Calu3 (cell line): ENCODE measurements around the gene PRPF40B. TPM values are rescaled to one million over a fixed set of nuclear protein-coding genes. Genes with fewer than 3 reads are reported as not detected.
"Not testable (repeated sequence)": the region's sequence is repeated elsewhere in the genome, so short reads cannot be mapped to it uniquely, and the experiment has no call there.

Experiments used
- BruUV-seq: library from RNA; stranded (reverse); fragments of 400-500 nt; replicated peaks from 2 replicates; lab custom pipeline; 2021; lab: Mats Ljungman, UMichigan
- CTCF ChIA-PET: fragments of 300-600 bp; sonication (Branson Sonifier 250); formaldehyde crosslinking; loops from one replicate; lab custom pipeline; 2022; ENCODE audit warnings: antibody characterized with exemption; lab: Charles Lee
- DNase-seq: peaks from one replicate; pipeline ENCODE4 v3.0.0; 2022
- H3K27ac Mint-ChIP-seq: one replicate; pipeline ENCODE4 v1.8.0; 2022; ENCODE audit warnings: mixed read lengths; ENCODE audit not compliant: unreplicated experiment
- H3K27me3 Mint-ChIP-seq: one replicate; pipeline ENCODE4 v1.8.0; 2022; ENCODE audit warnings: mixed read lengths; ENCODE audit not compliant: unreplicated experiment
- H3K36me3 Mint-ChIP-seq: one replicate; pipeline ENCODE4 v1.8.0; 2022; ENCODE audit warnings: mild to moderate bottlenecking, moderate library complexity, mixed read lengths; ENCODE audit not compliant: insufficient read depth, unreplicated experiment
- H3K4me1 Mint-ChIP-seq: one replicate; pipeline ENCODE4 v1.8.0; 2022; ENCODE audit warnings: mild to moderate bottlenecking, low read depth, mixed read lengths; ENCODE audit not compliant: unreplicated experiment
- H3K4me3 Mint-ChIP-seq: one replicate; pipeline ENCODE4 v1.8.0; 2022; ENCODE audit warnings: mild to moderate bottlenecking, low read depth, moderate library complexity, mixed read lengths; ENCODE audit not compliant: unreplicated experiment
- H3K9me3 Mint-ChIP-seq: one replicate; pipeline ENCODE4 v1.8.0; 2022; ENCODE audit warnings: low read depth, mixed read lengths; ENCODE audit not compliant: unreplicated experiment
- intact Hi-C: fragments of 100-400 bp; cut with micrococcal nuclease; formaldehyde crosslinking; loops from one replicate; pipeline ENCODE4 v1.10.0; 2022; ENCODE audit not compliant: unreplicated experiment
- total RNA-seq: library from RNA; stranded (reverse); gene quantifications from 2 replicates; pipeline ENCODE4 v1.2.3, GENCODE V29; 2022
- TF ChIP-seq, protein P1 (sequence below): fragments of 200-600 bp; IDR thresholded peaks from one replicate; pipeline ENCODE4 v1.8.0; 2022; ENCODE audit warnings: antibody characterized with exemption; ENCODE audit not compliant: unreplicated experiment

Gene PRPF40B
- total RNA-seq, 1 experiment from 2014 or later, result 21.7 TPM

DNA sequence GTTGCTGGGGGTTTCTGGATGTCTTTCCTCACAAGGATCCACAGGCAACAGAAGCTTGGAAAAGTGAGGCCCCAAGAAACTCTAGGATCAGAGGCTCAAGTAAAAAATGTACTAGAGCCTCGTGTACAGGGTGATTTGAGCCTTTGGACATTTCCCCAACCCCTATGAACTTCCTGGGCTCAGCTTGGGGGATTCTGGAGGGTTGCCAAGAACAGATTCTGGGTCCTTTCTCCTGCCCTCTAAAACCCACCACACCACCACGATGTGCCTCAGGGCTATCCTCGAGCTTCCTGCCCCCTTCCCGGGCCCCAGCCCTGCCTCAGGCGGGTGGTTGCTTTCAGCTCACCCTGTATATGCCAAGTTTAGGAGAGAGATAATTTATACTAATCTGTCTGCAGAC, 18.5 kb upstream of the PRPF40B start:
- no peaks in the 10 kb centered on the region for H3K27me3 Mint-ChIP-seq
- CTCF ChIA-PET, result interaction anchor here (0.7 kb wide), 1 partner anchor 152 kb away, joined by 7 read pairs; no protein-coding TSS in a partner anchor
- intact Hi-C loops, result no loop called here
- peaks cover 4% of the 10 kb centered on the region for H3K36me3 Mint-ChIP-seq
- no TSS peak for BruUV-seq
- no peak overlapping the region for H3K27ac Mint-ChIP-seq
- H3K4me1 Mint-ChIP-seq, result no peaks in the 10 kb centered on the region
- H3K9me3 Mint-ChIP-seq, result no peaks in the 10 kb centered on the region
- no peak for DNase-seq
- TF ChIP-seq, protein P1, sequence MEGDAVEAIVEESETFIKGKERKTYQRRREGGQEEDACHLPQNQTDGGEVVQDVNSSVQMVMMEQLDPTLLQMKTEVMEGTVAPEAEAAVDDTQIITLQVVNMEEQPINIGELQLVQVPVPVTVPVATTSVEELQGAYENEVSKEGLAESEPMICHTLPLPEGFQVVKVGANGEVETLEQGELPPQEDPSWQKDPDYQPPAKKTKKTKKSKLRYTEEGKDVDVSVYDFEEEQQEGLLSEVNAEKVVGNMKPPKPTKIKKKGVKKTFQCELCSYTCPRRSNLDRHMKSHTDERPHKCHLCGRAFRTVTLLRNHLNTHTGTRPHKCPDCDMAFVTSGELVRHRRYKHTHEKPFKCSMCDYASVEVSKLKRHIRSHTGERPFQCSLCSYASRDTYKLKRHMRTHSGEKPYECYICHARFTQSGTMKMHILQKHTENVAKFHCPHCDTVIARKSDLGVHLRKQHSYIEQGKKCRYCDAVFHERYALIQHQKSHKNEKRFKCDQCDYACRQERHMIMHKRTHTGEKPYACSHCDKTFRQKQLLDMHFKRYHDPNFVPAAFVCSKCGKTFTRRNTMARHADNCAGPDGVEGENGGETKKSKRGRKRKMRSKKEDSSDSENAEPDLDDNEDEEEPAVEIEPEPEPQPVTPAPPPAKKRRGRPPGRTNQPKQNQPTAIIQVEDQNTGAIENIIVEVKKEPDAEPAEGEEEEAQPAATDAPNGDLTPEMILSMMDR, result no peak
- H3K4me3 Mint-ChIP-seq, result no peak overlapping the region

DNA sequence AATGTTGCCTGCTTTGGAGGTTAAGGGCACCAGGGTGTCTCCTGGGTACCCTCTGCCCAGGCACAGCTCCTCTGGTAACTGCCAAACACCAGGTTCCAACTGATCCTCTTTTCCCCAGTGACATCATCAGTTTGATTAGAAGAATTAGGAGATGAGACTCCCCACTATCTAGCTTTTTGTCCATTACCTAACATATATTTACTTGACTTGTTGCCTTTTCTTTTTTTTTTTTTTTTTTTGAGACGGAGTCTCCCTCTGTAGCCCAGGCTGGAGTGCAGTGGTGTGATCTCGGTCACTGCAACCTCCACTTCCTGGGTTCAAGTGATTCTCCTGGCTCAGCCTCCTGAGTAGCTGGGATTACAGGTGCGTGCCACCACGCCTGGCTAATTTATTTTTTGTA, 17.8 kb upstream of the PRPF40B start, which contains the start of gene FAM186B:
Gene FAM186B, minus strand, starts transcription at position 101 of the 400 bp plus-strand sequence. CDS start 162 bp downstream, outside the sequence.
- H3K4me1 Mint-ChIP-seq, DNase-seq, H3K27me3 Mint-ChIP-seq, H3K4me3 Mint-ChIP-seq, BruUV-seq, H3K36me3 Mint-ChIP-seq, H3K27ac Mint-ChIP-seq, intact Hi-C loops, H3K9me3 Mint-ChIP-seq: not testable (repeated sequence)
- CTCF ChIA-PET, result interaction anchor here (0.7 kb wide), 1 partner anchor 153 kb away, joined by 7 read pairs; no protein-coding TSS in a partner anchor

DNA sequence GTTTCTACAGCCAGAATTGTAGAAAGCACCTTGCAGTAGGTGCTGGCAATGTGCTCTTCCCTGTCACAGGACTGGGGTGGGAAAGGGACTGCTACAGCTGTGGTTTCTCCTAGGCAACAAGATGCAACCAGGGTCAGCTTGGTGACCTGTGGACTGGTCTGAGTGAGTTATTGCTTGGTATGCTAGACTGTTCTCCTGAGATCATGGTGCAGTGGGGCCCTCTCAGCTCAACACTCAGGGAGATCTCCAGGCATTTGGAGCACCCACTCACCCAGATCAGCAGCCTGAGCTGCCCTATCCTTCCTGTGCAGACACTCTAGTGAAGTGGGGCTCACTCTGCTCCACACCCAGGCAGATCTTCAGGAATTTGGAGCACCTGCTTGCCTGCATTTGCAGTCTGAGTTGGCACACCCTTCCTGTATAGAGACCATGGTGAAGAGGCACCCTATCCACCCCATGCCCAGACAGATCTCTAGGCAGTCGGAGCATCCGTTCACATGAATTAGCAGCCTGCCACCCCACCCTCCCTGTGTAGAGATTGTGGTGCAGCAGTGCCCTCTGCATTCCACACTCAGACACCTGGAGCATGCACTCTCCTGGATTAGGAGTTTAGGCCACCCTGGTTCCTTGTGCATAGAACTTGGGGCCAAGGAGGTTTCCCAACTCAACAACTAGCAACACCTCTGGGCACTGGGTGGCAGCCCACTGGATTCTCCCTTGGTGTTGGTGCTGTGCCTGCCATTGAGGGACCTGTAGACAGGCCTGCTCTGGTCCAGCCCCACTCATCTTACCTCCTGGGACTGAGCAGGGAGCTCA, 14.1 kb upstream of the PRPF40B start:
- DNase-seq, result no peak
- intact Hi-C loops, result no loop called here
- H3K36me3 Mint-ChIP-seq, result no peaks in the 10 kb centered on the region
- TF ChIP-seq, protein P1, result no peak
- H3K27me3 Mint-ChIP-seq, result no peaks in the 10 kb centered on the region
- H3K4me1 Mint-ChIP-seq, result no peaks in the 10 kb centered on the region
- no peaks in the 10 kb centered on the region for H3K9me3 Mint-ChIP-seq
- no peak overlapping the region for H3K4me3 Mint-ChIP-seq
- CTCF ChIA-PET, result interaction anchor here (1.0 kb wide), 1 partner anchor 251 kb away, joined by 3 read pairs; no protein-coding TSS in a partner anchor
- no TSS peak for BruUV-seq
- no peak overlapping the region for H3K27ac Mint-ChIP-seq

DNA sequence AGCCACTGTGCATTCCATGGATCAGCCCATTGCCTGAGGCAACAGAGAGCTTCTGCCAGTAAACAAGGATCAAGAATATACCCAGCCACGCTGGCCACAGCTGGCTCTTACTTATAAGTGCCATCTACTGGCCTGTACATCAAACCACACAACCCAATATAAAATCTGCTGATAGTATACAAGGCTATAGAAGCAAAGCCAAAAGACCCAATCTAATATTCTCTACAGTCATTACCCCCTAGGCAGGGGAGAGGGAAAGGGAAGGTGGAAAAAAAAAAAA, 13.5 kb upstream of the PRPF40B start:
- no peaks in the 10 kb centered on the region for H3K9me3 Mint-ChIP-seq
- CTCF ChIA-PET, result interaction anchor here (1.0 kb wide), 1 partner anchor 251 kb away, joined by 3 read pairs; no protein-coding TSS in a partner anchor
- BruUV-seq, result no TSS peak
- H3K4me3 Mint-ChIP-seq, result no peak overlapping the region
- H3K27me3 Mint-ChIP-seq, result no peaks in the 10 kb centered on the region
- DNase-seq, result no peak
- intact Hi-C loops, result no loop called here
- no peak overlapping the region for H3K27ac Mint-ChIP-seq
- no peaks in the 10 kb centered on the region for H3K36me3 Mint-ChIP-seq
- H3K4me1 Mint-ChIP-seq, result no peaks in the 10 kb centered on the region
- TF ChIP-seq, protein P1, result no peak

DNA sequence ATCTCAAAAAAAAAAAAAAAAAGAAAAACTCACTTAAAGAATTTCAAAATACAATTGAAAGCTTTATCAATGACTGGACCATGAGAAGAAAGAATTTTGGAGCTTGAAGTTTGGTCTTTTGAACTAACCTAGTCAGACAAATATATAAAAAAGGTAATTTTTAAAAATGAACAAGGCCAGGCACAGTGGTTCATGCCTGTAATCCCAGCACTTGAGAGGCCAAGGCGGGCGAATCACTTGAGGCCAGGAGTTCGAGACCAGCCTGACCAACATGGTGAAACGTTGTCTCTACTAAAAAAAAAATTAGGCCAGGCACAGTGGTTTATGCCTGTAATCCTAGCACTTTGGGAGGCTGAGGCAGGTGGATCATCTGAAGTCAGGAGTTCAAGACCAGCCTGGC, 12.6 kb upstream of the PRPF40B start:
- H3K4me3 Mint-ChIP-seq, H3K27ac Mint-ChIP-seq, H3K4me1 Mint-ChIP-seq, H3K9me3 Mint-ChIP-seq, DNase-seq, H3K36me3 Mint-ChIP-seq, CTCF ChIA-PET, BruUV-seq, H3K27me3 Mint-ChIP-seq, intact Hi-C loops: not testable (repeated sequence)
